GM19452 (cell line): ENCODE measurements around the gene EPHB3.

ENCODE experiments used
- ATAC-seq: cut with Tn5 transposase; IDR thresholded peaks from one replicate; pipeline ENCODE4 v1.9.1; 2021; ENCODE audit not compliant: unreplicated experiment

Gene EPHB3

DNA sequence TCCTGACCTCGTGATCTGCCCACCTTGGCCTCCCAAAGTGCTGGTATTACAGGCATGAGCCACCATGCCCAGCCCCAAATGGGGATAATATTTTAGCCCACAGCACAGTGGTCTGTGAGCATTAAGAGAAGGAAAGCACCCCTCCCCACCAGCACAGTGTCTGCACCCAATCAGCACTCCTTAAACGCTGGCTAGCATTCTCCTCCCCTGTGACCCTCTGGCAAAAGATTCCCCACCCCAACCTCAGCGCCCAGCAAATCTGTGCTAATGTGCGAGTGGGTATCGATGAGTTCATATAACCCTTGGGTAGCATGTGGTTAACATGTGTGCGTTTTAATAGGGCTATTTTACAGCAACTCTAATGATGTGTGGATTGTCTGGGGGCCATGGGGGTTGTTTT lies 18.3 kb upstream of the EPHB3 start:
- no peak for ATAC-seq

- ATAC-seq: no peak
Observed at GRCh38 chr3:184543843-184544512, 17.6 kb upstream of the EPHB3 start.

GRCh38 chr3:184544513-184544861 lies 17.1 kb upstream of the EPHB3 start:
- ATAC-seq: no peak

- ATAC-seq: no peak
Observed at GRCh38 chr3:184545769-184546168, 15.8 kb upstream of the EPHB3 start.

GRCh38 chr3:184546252-184546651 lies 15.3 kb upstream of the EPHB3 start:
- peak; percentile 51 for ATAC-seq

- ATAC-seq: no peak
Observed at GRCh38 chr3:184549796-184550577, 11.6 kb upstream of the EPHB3 start.

DNA sequence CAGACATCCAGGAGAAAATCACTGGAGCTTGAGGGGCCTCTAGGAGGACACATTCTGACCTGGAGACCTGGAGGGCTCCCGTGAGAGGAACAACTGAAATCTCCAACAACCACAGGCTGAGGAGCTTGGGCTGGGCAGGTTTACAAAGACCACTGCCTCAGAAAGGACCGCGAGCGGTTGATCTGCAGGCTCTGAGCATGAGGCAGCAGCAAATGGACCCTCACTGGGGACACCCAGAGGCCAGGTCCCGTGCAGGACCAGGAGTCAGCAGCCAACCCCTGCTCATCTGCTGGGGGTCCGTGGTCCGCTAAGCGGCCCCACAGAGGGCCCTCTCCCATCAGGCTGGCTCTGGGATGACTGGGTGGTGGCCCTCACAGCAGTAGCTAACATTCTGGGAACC lies 10.5 kb upstream of the EPHB3 start:
- ATAC-seq: no peak

DNA sequence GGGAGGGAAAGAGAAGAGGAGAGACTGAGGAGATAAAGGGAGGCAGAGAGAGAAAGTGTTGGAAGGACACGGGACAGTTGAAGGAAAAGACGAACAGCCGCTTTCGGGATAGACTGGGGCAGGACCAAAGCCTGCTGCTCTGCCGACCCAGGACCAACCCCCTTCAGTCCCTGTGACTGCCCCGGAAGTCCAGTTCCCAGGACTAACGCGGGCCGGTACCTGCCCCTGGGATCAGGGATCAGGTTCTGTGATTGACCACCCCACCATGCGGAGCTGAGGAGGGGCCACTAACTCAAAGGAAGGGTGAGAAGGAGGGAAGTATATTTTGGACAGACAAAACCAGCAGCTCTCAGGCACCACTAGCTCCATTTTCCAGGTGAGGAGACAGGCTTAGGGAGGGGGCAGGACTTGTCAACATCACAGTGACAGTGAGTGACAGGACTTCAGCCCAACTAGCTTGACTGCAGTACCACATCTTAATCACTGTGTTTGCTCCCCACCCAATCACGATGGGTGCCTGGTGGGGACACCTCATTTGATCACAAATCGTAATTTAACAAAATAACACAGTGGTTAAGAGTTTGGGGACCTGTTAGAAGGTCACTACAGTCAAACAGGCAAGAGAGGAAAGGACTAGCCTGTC lies 9.8 kb upstream of the EPHB3 start:
- no peak for ATAC-seq

DNA sequence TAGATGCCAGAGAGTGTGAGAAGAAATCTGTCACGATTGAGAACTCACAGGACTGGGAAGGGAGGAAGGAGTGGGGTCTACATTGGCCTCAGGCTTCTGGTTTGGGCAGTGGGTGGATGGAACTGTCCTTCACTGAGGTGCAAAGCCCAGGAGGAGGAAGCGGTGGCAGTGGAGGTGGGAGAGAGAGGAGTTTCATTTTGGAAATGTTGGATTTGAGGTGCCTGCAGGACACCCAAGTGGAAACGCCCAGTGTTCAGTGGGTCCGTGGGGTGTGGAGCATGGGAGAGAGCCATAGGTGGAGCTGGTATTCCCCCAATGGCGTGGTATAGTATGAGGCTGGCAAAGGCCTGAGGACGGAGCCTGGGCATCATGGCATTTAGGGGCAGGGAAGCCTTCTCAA lies 9.3 kb upstream of the EPHB3 start:
- ATAC-seq: no peak

DNA sequence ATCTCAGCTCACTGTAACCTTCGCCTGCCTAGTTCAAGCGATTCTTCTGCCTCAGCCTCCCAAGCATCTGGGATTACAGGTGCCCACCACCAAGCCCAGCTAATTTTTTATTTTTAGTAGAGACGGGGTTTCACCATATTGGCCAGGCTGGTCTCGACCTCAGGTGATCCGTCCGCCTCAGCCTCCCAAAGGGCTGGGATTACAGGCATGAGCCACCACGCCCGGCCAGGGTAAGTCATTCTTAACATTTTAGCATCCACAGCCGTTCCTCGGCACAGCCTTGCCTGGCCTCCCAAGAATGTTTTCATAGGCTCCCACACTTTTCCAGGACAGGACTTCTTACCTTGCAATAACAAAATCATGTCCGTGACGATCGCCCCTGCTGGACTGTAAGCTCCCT lies 8.7 kb upstream of the EPHB3 start:
- ATAC-seq: no peak

DNA sequence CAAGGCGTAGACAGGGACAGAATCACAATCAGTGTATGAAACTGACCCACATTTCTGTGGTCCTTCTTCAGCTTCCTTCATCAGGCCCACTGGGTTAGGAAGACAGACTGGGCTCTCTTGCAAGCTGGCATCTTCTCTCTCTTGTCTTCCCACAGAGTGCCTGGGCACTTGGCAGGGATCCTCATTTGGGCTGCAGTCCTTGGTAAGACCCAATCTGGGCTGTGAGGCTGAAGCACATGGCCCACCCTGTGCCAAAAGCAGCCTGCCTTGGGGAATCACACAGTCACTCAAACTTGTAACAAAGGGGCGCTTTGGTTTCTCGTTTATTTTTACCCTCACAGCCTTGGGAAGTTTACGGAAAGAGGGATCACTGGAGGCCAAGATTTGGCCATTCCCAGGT lies 8.2 kb upstream of the EPHB3 start:
- no peak for ATAC-seq

DNA sequence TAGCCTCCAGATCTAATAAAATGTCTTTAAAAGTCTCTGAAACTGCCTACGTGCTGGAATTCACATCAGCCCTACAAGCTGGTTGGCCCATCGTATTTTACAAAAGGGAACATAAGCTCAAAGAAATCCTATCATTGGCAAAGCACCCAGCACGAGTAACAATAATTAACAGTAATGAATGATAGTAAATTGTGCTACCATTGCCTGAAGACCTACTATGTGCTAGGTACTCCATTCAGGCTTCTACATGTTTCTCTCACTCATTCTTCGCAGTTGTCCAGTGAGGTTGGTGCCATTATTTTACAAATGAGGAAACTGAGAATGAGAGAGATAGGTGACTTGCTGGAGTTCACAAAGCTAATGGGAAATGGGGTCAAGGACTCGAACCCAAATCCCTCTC lies 7.1 kb upstream of the EPHB3 start:
- no peak for ATAC-seq

DNA sequence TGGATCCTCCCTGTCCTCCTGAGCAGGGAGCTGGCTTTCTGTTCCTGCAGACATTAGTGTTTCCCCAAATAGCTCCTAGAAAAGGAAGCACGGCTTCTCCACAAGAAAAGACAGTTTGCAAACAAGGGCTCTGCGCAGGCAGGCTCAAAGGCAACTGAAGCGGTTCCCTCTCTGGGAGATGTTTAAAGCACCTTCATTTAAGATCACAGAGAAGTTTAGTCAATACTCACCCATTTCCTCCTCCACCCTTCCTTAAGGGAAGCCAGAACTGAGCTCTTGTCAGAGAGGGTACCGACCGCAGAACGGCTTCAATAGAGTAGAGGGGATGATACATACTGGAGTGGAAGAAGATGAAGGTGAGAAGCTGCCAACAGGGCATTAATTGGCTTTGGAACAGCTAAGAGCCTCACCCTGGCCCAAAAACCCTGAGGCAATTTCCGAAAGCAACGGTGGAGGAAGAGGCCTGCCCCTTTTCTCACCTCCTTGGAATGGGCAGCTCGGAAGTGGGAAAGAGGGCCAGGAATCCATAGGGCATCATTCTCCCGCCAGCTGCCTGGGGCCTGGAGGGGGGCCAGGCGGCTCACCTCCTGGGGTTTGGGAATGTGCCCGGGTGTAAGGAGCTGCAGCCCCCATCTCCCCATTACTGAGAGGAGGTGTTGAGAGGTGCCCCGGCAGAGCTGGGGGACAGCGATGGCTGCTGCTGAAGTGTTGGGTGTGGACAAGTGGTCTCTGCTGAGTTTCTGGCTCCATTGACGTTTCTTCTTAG lies 4.8 kb upstream of the EPHB3 start:
- no peak for ATAC-seq

- no peak for ATAC-seq
Observed at GRCh38 chr3:184557348-184557950, 4.1 kb upstream of the EPHB3 start.

DNA sequence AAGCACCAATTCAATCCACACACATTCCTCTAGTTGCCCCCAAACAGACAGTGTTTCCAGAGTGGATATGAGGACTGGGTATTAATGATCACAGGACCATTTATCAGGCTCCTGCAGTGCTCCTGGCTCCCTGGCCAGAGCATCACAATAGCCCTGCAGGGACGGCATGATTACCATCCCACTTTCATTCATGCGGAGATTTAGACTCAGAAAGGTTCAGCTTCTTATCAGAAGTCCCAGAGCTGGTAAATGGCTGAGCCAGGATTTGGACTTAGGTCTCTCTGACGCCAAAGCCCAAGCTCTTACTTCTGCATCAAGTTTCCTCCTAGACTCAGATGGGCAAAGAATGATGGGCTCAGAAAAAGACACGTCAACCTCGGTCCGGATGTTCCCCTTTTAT lies 2.9 kb upstream of the EPHB3 start:
- ATAC-seq: no peak

DNA sequence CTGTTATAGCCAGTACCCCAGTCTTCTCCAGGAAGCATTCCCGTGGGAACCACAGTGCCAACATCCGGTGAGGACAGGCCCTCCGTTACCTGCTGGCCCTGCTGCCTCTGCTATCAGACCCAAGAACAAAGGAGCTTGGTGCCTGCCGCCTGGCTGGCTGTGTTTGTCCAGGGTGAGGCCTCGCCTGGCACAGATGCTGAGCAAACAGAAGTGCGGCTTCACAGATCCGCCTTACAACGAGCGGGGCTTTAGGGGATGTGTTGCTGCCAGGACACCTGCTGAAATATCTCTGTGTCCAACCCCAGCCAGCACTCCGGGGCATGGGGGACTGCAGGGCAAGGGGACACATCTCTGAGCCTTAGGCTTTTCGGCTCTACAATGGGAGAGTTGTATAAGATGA lies 2.2 kb upstream of the EPHB3 start:
- ATAC-seq: no peak

- ATAC-seq: no peak
Observed at GRCh38 chr3:184560531-184560930, 1.1 kb upstream of the EPHB3 start.

- no peak for ATAC-seq
Observed at GRCh38 chr3:184561913-184562877, 610 bp downstream of the EPHB3 start.

GRCh38 chr3:184562878-184563560 lies 1.4 kb downstream of the EPHB3 start:
- no peak for ATAC-seq

DNA sequence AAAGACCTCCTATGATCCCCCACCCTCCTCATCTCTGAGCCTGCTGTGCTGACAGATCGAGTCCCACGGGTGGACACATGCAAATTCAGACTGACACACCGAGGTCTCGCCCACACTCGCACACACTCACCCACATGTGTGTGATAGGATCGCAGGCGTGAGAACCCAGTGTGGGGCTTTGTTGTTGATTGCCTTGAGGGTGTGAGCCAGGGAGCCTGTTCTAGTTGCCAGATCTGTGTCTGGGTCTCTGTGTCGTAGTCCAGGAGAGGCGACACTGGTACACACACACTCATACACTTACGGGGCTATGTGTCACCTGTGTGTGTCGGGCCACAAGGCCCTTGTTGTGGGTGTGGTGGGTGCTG lies 2.0 kb downstream of the EPHB3 start:
- no peak for ATAC-seq
